OCI-LY7 (cell line): ENCODE measurements around the gene MLPH.

Experiments
- EZH2phosphoT487 ChIP-seq: fragments of 200-600 bp; sonication (generic); IDR thresholded peaks from 2 replicates; pipeline ENCODE4 v1.6.1; 2018; ENCODE audit warnings: low read depth, borderline replicate concordance, mild to moderate bottlenecking, mixed run types, antibody characterized with exemption, low read length, moderate library complexity, mixed read lengths
- TF ChIP-seq, protein P1 (sequence below): fragments of 200-600 bp; sonication (generic); conservative IDR thresholded peaks from 2 replicates; pipeline ENCODE4 v1.5.1; 2014; ENCODE audit warnings: mild to moderate bottlenecking, antibody characterized with exemption, low read length, moderate library complexity, mixed read lengths

DNA sequence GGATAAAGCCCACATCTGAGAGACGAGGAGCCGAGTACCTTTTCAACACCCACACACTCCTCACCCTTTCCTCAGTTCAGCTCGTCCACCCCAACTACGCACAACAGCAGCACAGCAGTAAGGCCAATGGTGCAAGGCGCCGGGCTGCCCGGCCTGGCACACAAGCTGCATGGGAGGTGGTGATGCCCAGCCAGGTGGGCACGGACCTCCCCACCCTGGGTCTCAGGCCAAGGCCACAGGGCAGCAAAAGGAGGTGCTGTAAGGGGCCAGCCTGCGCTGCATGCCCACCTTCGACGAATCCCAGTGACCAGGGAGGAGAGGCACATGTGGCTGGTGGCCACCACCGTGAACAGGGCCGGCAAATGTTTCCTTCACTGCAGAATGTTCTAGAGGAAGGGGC is 36.5 kb upstream of the MLPH start:
- TF ChIP-seq, protein P1, sequence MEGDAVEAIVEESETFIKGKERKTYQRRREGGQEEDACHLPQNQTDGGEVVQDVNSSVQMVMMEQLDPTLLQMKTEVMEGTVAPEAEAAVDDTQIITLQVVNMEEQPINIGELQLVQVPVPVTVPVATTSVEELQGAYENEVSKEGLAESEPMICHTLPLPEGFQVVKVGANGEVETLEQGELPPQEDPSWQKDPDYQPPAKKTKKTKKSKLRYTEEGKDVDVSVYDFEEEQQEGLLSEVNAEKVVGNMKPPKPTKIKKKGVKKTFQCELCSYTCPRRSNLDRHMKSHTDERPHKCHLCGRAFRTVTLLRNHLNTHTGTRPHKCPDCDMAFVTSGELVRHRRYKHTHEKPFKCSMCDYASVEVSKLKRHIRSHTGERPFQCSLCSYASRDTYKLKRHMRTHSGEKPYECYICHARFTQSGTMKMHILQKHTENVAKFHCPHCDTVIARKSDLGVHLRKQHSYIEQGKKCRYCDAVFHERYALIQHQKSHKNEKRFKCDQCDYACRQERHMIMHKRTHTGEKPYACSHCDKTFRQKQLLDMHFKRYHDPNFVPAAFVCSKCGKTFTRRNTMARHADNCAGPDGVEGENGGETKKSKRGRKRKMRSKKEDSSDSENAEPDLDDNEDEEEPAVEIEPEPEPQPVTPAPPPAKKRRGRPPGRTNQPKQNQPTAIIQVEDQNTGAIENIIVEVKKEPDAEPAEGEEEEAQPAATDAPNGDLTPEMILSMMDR: no peak
- no peak for TF ChIP-seq EZH2phosphoT487
